MM.1S (cell line): ENCODE measurements around the gene RABL3.

Experiments
- DNase-seq: peaks from one replicate; pipeline ENCODE4 v3.0.0-alpha.2; 2015
- H2AFZ ChIP-seq: fragments of 300-600 bp; sonication (generic); 2 replicates; pipeline ENCODE4 v1.6.0; 2016; ENCODE audit warnings: antibody characterized with exemption, low read length
- H3F3A ChIP-seq: fragments of 300-600 bp; sonication (generic); 2 replicates; pipeline ENCODE4 v1.6.1; 2016; ENCODE audit warnings: mild to moderate bottlenecking, antibody characterized with exemption, low read length, moderate library complexity, mixed read lengths; ENCODE audit not compliant: insufficient read depth
- H3K27ac ChIP-seq: fragments of 300-600 bp; sonication (generic); 2 replicates; pipeline ENCODE4 v1.5.1; 2016; ENCODE audit warnings: mild to moderate bottlenecking, low read length
- H3K27me3 ChIP-seq: fragments of 300-600 bp; sonication (generic); replicated peaks from 2 replicates; pipeline ENCODE4 v1.6.0; 2016; ENCODE audit warnings: low read length; ENCODE audit not compliant: insufficient read depth
- H3K36me3 ChIP-seq: fragments of 300-600 bp; sonication (generic); replicated peaks from 2 replicates; pipeline ENCODE4 v1.6.1; 2016; ENCODE audit warnings: mild to moderate bottlenecking, low read length, mixed read lengths; ENCODE audit not compliant: insufficient read depth
- H3K4me1 ChIP-seq: fragments of 300-600 bp; sonication (generic); 2 replicates; pipeline ENCODE4 v1.6.1; 2016; ENCODE audit warnings: low read length, mixed read lengths
- H3K4me2 ChIP-seq: fragments of 300-600 bp; sonication (generic); 2 replicates; pipeline ENCODE4 v1.6.0; 2016; ENCODE audit warnings: low read depth, low read length
- H3K4me3 ChIP-seq: fragments of 300-600 bp; sonication (generic); 2 replicates; pipeline ENCODE4 v1.5.1; 2016; ENCODE audit warnings: low read length, mixed read lengths
- H3K79me2 ChIP-seq: fragments of 300-600 bp; sonication (generic); 2 replicates; pipeline ENCODE4 v1.6.1; 2016; ENCODE audit warnings: mixed run types, low read length, mixed read lengths
- H3K9ac ChIP-seq: fragments of 300-600 bp; sonication (generic); 2 replicates; pipeline ENCODE4 v1.6.1; 2016; ENCODE audit warnings: low read length, mixed read lengths
- H3K9me2 ChIP-seq: fragments of 300-600 bp; sonication (generic); replicated peaks from 2 replicates; pipeline ENCODE4 v1.6.1; 2016; ENCODE audit warnings: mild to moderate bottlenecking, low read length, mixed read lengths; ENCODE audit not compliant: insufficient read depth
- H3K9me3 ChIP-seq: fragments of 300-600 bp; sonication (generic); replicated peaks from 2 replicates; pipeline ENCODE4 v1.6.1; 2016; ENCODE audit warnings: mild to moderate bottlenecking, low read length, mixed read lengths; ENCODE audit not compliant: insufficient read depth
- H4K20me1 ChIP-seq: fragments of 300-600 bp; sonication (generic); 2 replicates; pipeline ENCODE4 v1.6.1; 2016; ENCODE audit warnings: mild to moderate bottlenecking, low read length, moderate library complexity, mixed read lengths; ENCODE audit not compliant: insufficient read depth
- CTCF ChIP-seq: fragments of 300-600 bp; sonication (generic); IDR thresholded peaks from 2 replicates; pipeline ENCODE4 v1.5.1; 2016; ENCODE audit warnings: antibody characterized with exemption, low read length, mixed read lengths
- EZH2 ChIP-seq: fragments of 300-600 bp; sonication (generic); optimal IDR thresholded peaks from 2 replicates; pipeline ENCODE3; 2017; ENCODE audit warnings: low read depth, mild to moderate bottlenecking, antibody characterized with exemption, low read length, mixed read lengths
- EZH2phosphoT487 ChIP-seq: fragments of 300-600 bp; sonication (generic); IDR thresholded peaks from 2 replicates; pipeline ENCODE4 v1.6.1; 2018; ENCODE audit warnings: antibody characterized with exemption, low read length

The RABL3 gene

GRCh38 chr3:120659834-120660233 is 82.5 kb downstream of the RABL3 start:
- Histone ChIP-seq H3K79me2 (no peaks in the 10 kb centered on the region), H4K20me1 (no peaks in the 10 kb centered on the region), H3K27me3 (no peaks in the 10 kb centered on the region), H3K4me3 (no peak overlapping the region), H3K9ac (no peak overlapping the region), H3K9me3 (no peaks in the 10 kb centered on the region), H3K27ac (no peak overlapping the region), H3K9me2 (no peaks in the 10 kb centered on the region), H2AFZ (no peak overlapping the region), H3K4me1 (no peaks in the 10 kb centered on the region), H3K4me2 (no peak overlapping the region), H3F3A (no peaks in the 10 kb centered on the region), H3K36me3 (no peaks in the 10 kb centered on the region)
- TF ChIP-seq EZH2phosphoT487 (no peak), CTCF (no peak), EZH2 (no peak)
- DNase-seq: no peak

- no peaks in the 10 kb centered on the region for H4K20me1 ChIP-seq
- H3K4me2 ChIP-seq: no peak overlapping the region
- H3K9me2 ChIP-seq: no peaks in the 10 kb centered on the region
- no peaks in the 10 kb centered on the region for H3K79me2 ChIP-seq
- no peaks in the 10 kb centered on the region for H3F3A ChIP-seq
- no peak overlapping the region for H3K9ac ChIP-seq
- H3K36me3 ChIP-seq: no peaks in the 10 kb centered on the region
- no peak overlapping the region for H3K4me3 ChIP-seq
- H3K9me3 ChIP-seq: no peaks in the 10 kb centered on the region
- no peak overlapping the region for H2AFZ ChIP-seq
- no peak overlapping the region for H3K27ac ChIP-seq
- H3K27me3 ChIP-seq: no peaks in the 10 kb centered on the region
- DNase-seq: no peak
- H3K4me1 ChIP-seq: no peaks in the 10 kb centered on the region
- TF ChIP-seq EZH2phosphoT487: no peak
- TF ChIP-seq EZH2: no peak
Observed at GRCh38 chr3:120659285-120659684, 83.0 kb downstream of the RABL3 start.

GRCh38 chr3:120652896-120653545 is 89.3 kb downstream of the RABL3 start:
- Histone ChIP-seq H2AFZ (no peak overlapping the region), H3K36me3 (no peaks in the 10 kb centered on the region), H3K27ac (no peak overlapping the region), H3K79me2 (no peaks in the 10 kb centered on the region), H3K9me2 (no peaks in the 10 kb centered on the region), H3K4me1 (no peaks in the 10 kb centered on the region), H3K4me2 (no peak overlapping the region), H3K9me3 (no peaks in the 10 kb centered on the region), H3F3A (no peaks in the 10 kb centered on the region), H4K20me1 (no peaks in the 10 kb centered on the region), H3K9ac (no peak overlapping the region), H3K27me3 (no peaks in the 10 kb centered on the region), H3K4me3 (no peak overlapping the region)
- DNase-seq: no peak
- no peak for TF ChIP-seq EZH2
- no peak for TF ChIP-seq EZH2phosphoT487
- TF ChIP-seq CTCF: no peak

GRCh38 chr3:120652281-120652680 is 90.0 kb downstream of the RABL3 start:
- no peaks in the 10 kb centered on the region for H3K36me3 ChIP-seq
- no peaks in the 10 kb centered on the region for H3K9me2 ChIP-seq
- no peak overlapping the region for H3K4me3 ChIP-seq
- no peak for DNase-seq
- no peaks in the 10 kb centered on the region for H3K27me3 ChIP-seq
- no peaks in the 10 kb centered on the region for H3K9me3 ChIP-seq
- H4K20me1 ChIP-seq: no peaks in the 10 kb centered on the region
- H3K4me2 ChIP-seq: no peak overlapping the region
- H3F3A ChIP-seq: no peaks in the 10 kb centered on the region
- no peak overlapping the region for H2AFZ ChIP-seq
- H3K4me1 ChIP-seq: no peaks in the 10 kb centered on the region
- no peaks in the 10 kb centered on the region for H3K79me2 ChIP-seq
- H3K27ac ChIP-seq: no peak overlapping the region
- no peak overlapping the region for H3K9ac ChIP-seq
- TF ChIP-seq EZH2phosphoT487 (no peak), EZH2 (no peak), CTCF (no peak)
